Neuronal stem cell (in vitro differentiated cells): ENCODE measurements around the gene OPN3.

Experiments used
- DNase-seq: peaks from one replicate; pipeline ENCODE4 v3.0.0-alpha.2; 2013; ENCODE audit warnings: low spot score
- H2AFZ ChIP-seq: one replicate; pipeline ENCODE4 v1.6.1; 2013; ENCODE audit warnings: mild to moderate bottlenecking, low read length, inconsistent platforms
- H2AK5ac ChIP-seq: 2 replicates; pipeline ENCODE4 v1.6.1; 2013; ENCODE audit warnings: low read depth, mild to moderate bottlenecking, inconsistent platforms, low read length, moderate library complexity, mixed read lengths
- H2BK120ac ChIP-seq: 2 replicates; pipeline ENCODE4 v1.6.1; 2013; ENCODE audit warnings: low read depth, mild to moderate bottlenecking, inconsistent platforms, low read length, moderate library complexity, mixed read lengths
- H2BK12ac ChIP-seq: one replicate; pipeline ENCODE4 v1.6.1; 2013; ENCODE audit warnings: low read length, inconsistent platforms
- H2BK15ac ChIP-seq: 2 replicates; pipeline ENCODE4 v1.6.1; 2013; ENCODE audit warnings: mild to moderate bottlenecking, low read length, inconsistent platforms, mixed read lengths
- H2BK5ac ChIP-seq: one replicate; pipeline ENCODE4 v1.6.1; 2013; ENCODE audit warnings: inconsistent platforms, mild to moderate bottlenecking, low read length, moderate library complexity
- H3K14ac ChIP-seq: one replicate; pipeline ENCODE4 v1.6.1; 2013; ENCODE audit warnings: low read length, inconsistent platforms
- H3K18ac ChIP-seq: 2 replicates; pipeline ENCODE4 v1.6.1; 2013; ENCODE audit warnings: low read length, inconsistent platforms
- H3K23ac ChIP-seq: 2 replicates; pipeline ENCODE4 v1.6.1; 2013; ENCODE audit warnings: low read depth, mild to moderate bottlenecking, mixed read lengths, low read length, inconsistent platforms; ENCODE audit not compliant: poor library complexity
- H3K27ac ChIP-seq: replicated peaks from 3 replicates; pipeline ENCODE4 v1.5.1; 2013; ENCODE audit warnings: low read length, inconsistent platforms
- H3K27me3 ChIP-seq, 3 experiments: 2 replicates each; pipeline ENCODE4 v1.6.1; 2013; ENCODE audit warnings: low read length in 3 of 3, mild to moderate bottlenecking in 2 of 3, inconsistent platforms in 1 of 3, low read depth in 1 of 3, mixed read lengths in 1 of 3, moderate library complexity in 1 of 3; ENCODE audit not compliant: control insufficient read depth in 3 of 3, insufficient read depth in 3 of 3
- H3K36me3 ChIP-seq, 2 donors: replicated peaks in 1 of 2; 2 replicates each; pipeline ENCODE4 v1.6.1; 2013; ENCODE audit warnings: low read length in 2 of 2; ENCODE audit not compliant: control insufficient read depth in 2 of 2, insufficient read depth in 2 of 2
- H3K4ac ChIP-seq: 2 replicates; pipeline ENCODE4 v1.6.1; 2013; ENCODE audit warnings: inconsistent platforms, mild to moderate bottlenecking, low read length, moderate library complexity
- H3K4me1 ChIP-seq, 2 donors: 1 replicate in 1 of 2; 2 replicates in 1 of 2; pipeline ENCODE4 v1.6.1; 2013; ENCODE audit warnings: low read length in 2 of 2, low read depth in 1 of 2; ENCODE audit not compliant: control insufficient read depth in 2 of 2, insufficient read depth in 1 of 2
- H3K4me2 ChIP-seq: one replicate; pipeline ENCODE4 v1.6.1; 2013; ENCODE audit warnings: mild to moderate bottlenecking, low read length, inconsistent platforms; ENCODE audit not compliant: insufficient read depth, poor library complexity, severe bottlenecking
- H3K4me3 ChIP-seq, 2 donors: 2 replicates each; pipeline ENCODE4 v1.5.1; 2013; ENCODE audit warnings: low read length in 2 of 2, mild to moderate bottlenecking in 2 of 2, inconsistent platforms in 1 of 2, moderate library complexity in 1 of 2
- H3K79me1 ChIP-seq: one replicate; pipeline ENCODE4 v1.6.1; 2013; ENCODE audit warnings: low read depth, mild to moderate bottlenecking, inconsistent platforms, low read length, moderate library complexity
- H3K9ac ChIP-seq: one replicate; pipeline ENCODE4 v1.6.1; 2013; ENCODE audit warnings: mild to moderate bottlenecking, low read depth, low read length, inconsistent platforms; ENCODE audit not compliant: poor library complexity
- H3K9me3 ChIP-seq, 2 donors: replicated peaks in 1 of 2; 2 replicates each; pipeline versions ENCODE3 to v1.6.1; 2013; ENCODE audit warnings: low read length in 2 of 2, mild to moderate bottlenecking in 2 of 2, inconsistent platforms in 1 of 2, low read depth in 1 of 2, mixed read lengths in 1 of 2, moderate library complexity in 1 of 2; ENCODE audit not compliant: control insufficient read depth in 2 of 2, insufficient read depth in 1 of 2
- H4K8ac ChIP-seq: one replicate; pipeline ENCODE4 v1.6.1; 2013; ENCODE audit warnings: low read depth, mild to moderate bottlenecking, inconsistent platforms, low read length, moderate library complexity
- H4K91ac ChIP-seq: one replicate; pipeline ENCODE4 v1.6.1; 2013; ENCODE audit warnings: low read length, low read depth, mild to moderate bottlenecking, inconsistent platforms; ENCODE audit not compliant: poor library complexity
- WGBS, 2 donors: extraction: QIAGEN DNeasy Blood & Tissue Kit; methylation state at CpG; one replicate each; pipeline ENCODE4 v1.1.7; 2013; ENCODE audit warnings: missing lambda C conversion rate in 2 of 2, mixed read lengths in 1 of 2; ENCODE audit not compliant: insufficient read length in 2 of 2, insufficient replicate concordance in 1 of 2; ENCODE audit errors: extremely low coverage in 2 of 2; 5-methylcytosine and 5-hydroxymethylcytosine counted together

Gene OPN3

GRCh38 chr1:241550318-241550717 is 89.9 kb downstream of the OPN3 start:
- Histone ChIP-seq H3K9me3 (no peaks in the 10 kb centered on the region), H3K23ac (no peak overlapping the region), H2AFZ (no peak overlapping the region), H3K79me1 (no peaks in the 10 kb centered on the region), H3K4me2 (no peak overlapping the region), H3K4me1 (peaks cover 0 to 3% of the 10 kb centered on the region in 2 donors), H3K27me3 (no peaks in the 10 kb centered on the region), H4K8ac (no peak overlapping the region), H2BK120ac (no peak overlapping the region), H2BK5ac (no peak overlapping the region), H3K36me3 (no peaks in the 10 kb centered on the region), H4K91ac (no peak overlapping the region), H3K14ac (no peak overlapping the region), H3K4me3 (no peak overlapping the region), H2AK5ac (no peak overlapping the region), H3K27ac (no peak overlapping the region), H2BK15ac (no peak overlapping the region), H3K4ac (no peak overlapping the region), H3K18ac (no peak overlapping the region), H2BK12ac (no peak overlapping the region), H3K9ac (no peak overlapping the region)
- no CpG with 5 or more reads among the region's 1 CpG for WGBS, 2 donors
- no peak for DNase-seq

GRCh38 chr1:241548008-241548407 is 92.2 kb downstream of the OPN3 start:
- Histone ChIP-seq H3K4me2 (no peak overlapping the region), H3K9me3 (no peaks in the 10 kb centered on the region), H4K8ac (no peak overlapping the region), H3K9ac (no peak overlapping the region), H2AK5ac (no peak overlapping the region), H2BK12ac (no peak overlapping the region), H3K36me3 (no peaks in the 10 kb centered on the region), H2BK120ac (no peak overlapping the region), H3K4ac (no peak overlapping the region), H4K91ac (no peak overlapping the region), H3K18ac (no peak overlapping the region), H2AFZ (no peak overlapping the region), H2BK5ac (no peak overlapping the region), H3K4me1 (peaks cover 0 to 3% of the 10 kb centered on the region in 2 donors), H3K23ac (no peak overlapping the region), H2BK15ac (no peak overlapping the region), H3K27me3 (peaks cover 0 to 6% (median 0%) of the 10 kb centered on the region in 3 experiments), H3K4me3 (no peak overlapping the region), H3K27ac (no peak overlapping the region), H3K79me1 (no peaks in the 10 kb centered on the region), H3K14ac (no peak overlapping the region)
- no peak for DNase-seq
- no CpG with 5 or more reads among the region's 2 CpGs for WGBS, 2 donors
